OCI-M1 (cell line): ENCODE data around the gene BEND5.

ENCODE experiments used
- DNase-seq: peaks from one replicate; lab custom pipeline; 2025; lab: John Stamatoyannopoulos, UW

The BEND5 gene

DNA sequence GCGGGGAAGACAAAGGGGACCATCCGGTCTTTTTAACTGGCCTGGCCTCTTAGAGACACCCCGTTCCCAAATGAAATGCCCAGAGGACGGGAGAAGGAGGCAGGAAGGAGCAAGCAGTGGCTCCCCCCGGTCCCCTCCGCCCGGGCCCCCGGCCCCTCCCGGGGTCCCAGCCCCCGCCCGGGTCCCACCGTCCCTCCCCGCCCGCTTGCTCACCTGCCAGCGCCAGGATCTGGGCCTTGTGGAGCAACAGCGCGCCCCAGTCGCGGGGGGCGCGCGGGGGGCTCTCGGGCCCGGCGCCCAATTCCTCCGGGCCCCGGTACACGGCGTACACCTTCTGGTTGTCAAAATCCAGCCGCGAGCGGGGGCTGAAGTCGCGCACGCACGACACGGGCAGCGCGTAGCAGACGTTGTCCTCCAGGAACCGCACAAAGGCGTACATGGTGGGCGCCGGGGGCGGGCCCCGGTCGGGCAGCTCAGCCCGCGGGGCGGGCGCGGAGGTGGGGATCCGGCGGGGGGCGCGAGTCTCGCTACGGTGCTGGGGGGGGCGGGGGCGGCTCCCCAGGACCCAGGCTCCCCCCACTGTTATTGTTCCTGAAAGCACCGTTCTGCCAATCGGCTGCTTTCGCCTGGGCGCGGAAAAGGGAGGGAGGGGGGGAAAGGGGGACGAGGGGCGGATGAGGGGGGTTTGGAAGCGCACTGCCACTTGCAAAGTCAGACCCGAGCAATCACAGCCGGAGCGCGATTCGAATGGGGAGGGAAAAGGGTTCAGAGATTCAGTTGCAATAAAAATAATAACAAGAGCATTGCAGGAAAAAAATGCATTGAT lies at the start of gene BEND5:
Gene BEND5 (minus strand): TSS at position 499 of the 826 bp plus-strand sequence. CDS start 60 bp downstream, at position 439.
- DNase-seq = no peak

- DNase-seq = no peak
These were observed 46.5 kb upstream of the BEND5 start for GRCh38 chr1:48823168-48823567.

DNA sequence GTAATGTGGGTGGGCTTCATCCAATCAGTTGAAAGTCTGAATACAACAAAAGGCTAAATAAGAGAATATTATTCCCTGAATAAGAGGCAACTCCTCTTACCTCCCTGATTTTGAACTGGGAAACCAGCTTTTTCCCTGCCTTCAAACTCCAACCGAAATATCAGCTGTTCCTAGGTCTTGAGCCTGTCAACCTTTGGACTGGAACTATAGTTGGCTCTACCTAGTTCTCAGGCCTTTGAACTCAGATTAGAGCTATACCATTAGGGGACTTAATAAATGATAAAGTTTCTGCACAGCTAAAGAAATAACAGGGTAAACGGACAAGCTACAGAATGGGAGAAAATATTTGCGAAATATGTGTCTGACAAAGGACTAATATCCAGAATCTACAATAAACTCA lies 43.8 kb upstream of the BEND5 start:
- no peak for DNase-seq

DNA sequence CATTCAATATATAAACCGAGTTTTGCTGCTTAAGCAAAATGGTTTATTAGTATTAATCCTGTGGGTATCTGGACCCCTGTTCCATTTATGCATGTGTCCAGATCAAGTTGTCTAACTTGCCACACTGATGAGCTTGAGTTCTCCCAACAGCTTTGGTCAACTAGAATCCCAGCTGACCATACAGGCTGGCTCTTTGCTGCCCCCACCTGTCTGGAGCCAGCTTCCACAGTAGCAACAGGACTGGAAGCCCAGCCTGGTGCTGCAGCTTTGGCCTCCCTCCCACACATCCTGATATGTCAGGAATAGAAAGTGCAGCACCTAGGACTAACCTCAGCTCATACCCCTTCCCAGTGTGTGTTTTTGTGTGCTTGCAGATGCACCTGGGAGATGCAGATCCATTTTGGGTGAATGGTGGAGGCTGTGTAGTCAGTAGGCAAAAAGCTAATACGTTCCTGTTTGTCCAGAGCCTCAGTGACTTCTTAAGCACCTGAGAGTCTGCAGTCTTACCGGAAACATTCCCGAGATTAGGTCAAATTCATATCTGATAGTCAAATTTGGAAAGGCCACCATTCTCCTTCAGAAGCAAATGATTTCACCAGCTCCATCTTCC lies 40.9 kb upstream of the BEND5 start:
- peak; percentile 52 for DNase-seq

DNA sequence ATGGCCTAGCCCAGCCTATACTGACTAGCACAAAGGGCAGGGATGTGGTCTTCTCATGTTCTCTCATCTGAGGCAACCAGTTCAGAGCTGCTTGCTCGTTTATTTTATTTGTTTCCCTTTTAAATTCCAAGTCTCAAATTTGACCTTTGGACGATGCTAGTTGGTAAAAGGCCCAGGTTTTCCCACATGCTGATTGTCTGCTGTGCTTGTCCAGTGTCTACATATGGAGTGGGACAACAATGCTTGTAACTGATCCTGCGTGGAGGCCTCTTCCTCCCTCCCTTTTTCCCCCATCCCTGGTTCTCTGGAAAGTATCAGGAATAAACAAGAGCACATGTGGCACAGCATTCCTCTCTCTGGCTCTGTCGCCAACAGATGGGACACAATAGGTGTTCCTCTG lies 34.0 kb upstream of the BEND5 start:
- no peak for DNase-seq

- no peak for DNase-seq
These were observed 31.8 kb upstream of the BEND5 start for GRCh38 chr1:48808496-48808895.

- no peak for DNase-seq
These were observed 31.0 kb upstream of the BEND5 start for GRCh38 chr1:48807554-48808260.

DNA sequence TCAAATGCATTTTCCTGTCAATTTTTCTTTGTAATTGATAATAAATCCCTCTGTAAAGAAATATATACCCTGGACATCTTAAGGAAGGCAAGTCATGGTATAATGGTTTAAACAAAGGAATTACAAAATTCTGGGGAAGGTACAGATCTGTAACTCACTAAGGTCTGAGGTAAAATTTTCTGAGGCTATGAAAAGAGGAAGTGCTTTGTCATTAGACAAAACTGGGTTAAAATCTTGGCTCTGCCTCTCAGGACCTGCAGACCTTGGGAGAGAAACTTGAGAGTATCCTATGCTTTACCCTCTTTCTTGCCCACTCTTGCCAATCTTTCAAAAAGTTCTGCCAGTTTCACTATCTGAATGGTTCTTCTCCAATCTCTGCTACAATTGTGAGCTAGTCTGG lies 26.8 kb upstream of the BEND5 start:
- peak; percentile 16 for DNase-seq

DNA sequence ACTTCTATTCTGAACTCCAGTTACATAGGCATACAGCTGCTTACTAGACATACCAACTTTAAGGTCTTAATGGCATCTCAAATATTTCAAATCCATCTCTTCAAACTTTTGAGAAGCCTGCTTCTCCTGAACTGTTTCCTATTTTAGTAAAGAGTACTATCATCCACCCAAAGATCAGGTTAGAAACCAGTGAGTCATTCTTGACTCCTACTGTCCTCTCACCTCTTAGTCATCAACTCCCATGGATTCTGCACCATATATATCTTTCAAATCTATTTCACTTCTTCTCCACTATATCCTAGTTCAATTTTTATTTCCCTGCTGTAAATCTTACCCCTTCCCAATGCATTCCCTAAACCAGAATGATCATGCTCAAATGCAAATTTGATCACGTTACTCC lies 18.1 kb upstream of the BEND5 start:
- DNase-seq = no peak

DNA sequence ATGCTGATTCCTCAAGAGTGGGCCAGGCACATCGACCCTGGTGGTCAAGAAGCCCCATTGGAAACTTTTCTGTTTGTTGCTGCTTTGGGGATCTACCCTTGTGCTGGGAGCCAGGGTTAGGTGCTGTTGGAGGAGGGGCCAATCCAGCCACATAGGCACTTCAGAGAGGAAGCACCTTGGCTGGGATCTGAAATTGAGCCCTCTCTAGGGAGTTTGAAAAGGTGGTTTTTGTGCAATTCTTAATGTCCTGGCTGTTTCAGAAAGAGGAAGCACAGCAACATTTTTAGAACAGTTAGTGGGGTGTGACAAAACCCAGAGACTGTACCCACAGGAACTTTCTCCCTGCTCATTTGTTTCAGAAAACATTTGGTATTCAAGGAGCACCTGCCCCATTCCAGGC lies 17.2 kb upstream of the BEND5 start:
- no peak for DNase-seq

GRCh38 chr1:48792961-48793360 lies 16.3 kb upstream of the BEND5 start:
- no peak for DNase-seq

- DNase-seq = no peak
These were observed 13.7 kb upstream of the BEND5 start for GRCh38 chr1:48790397-48790796.

DNA sequence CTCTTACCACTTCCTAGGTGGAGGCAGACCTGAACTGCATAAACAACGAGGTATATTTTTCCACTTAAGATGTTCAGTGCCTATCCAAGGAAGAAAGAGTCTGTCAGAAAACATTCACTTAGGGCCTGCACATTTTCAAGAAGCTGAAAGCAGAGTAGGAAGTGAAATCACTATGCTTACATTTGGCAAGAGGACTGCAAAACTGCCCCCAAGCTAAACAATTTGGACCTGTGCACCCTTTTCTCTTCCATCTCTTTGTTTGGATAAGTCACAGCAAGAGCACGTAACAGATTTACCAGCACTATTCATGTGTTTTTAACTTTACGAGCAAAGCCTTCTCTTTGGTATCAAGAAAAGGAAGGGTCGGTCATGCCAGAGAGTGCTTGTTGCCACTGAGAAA lies 13.2 kb upstream of the BEND5 start:
- DNase-seq = no peak

- no peak for DNase-seq
These were observed 9.2 kb upstream of the BEND5 start for GRCh38 chr1:48785869-48786268.

GRCh38 chr1:48784301-48784700 lies 7.6 kb upstream of the BEND5 start:
- DNase-seq = no peak

- peak; percentile 1 for DNase-seq
These were observed 666 bp upstream of the BEND5 start for GRCh38 chr1:48777219-48777895.

- no peak for DNase-seq
These were observed 779 bp downstream of the BEND5 start for GRCh38 chr1:48775831-48776392.

DNA sequence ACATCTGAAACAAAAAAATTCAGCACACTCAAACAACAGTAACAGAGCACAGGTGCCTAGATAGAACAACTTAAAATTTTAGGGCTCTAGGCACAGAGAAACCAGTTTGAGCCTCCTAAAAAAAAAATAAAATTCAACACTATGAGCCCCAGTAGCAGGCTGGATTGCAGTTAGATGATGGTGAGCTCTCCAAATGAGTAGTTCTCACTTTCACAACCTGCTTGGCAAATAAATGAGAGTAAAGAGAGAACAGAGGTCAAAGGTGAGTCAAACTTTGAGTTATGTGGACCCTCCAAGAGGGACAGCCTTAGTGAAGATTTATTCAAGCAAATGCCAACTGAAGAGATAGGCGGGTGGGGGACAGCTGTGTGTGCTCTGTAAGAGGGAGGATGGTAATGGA lies 3.6 kb downstream of the BEND5 start:
- no peak for DNase-seq

- DNase-seq = no peak
These were observed 4.5 kb downstream of the BEND5 start for GRCh38 chr1:48772211-48772610.

- no peak for DNase-seq
These were observed 5.1 kb downstream of the BEND5 start for GRCh38 chr1:48771561-48771960.

DNA sequence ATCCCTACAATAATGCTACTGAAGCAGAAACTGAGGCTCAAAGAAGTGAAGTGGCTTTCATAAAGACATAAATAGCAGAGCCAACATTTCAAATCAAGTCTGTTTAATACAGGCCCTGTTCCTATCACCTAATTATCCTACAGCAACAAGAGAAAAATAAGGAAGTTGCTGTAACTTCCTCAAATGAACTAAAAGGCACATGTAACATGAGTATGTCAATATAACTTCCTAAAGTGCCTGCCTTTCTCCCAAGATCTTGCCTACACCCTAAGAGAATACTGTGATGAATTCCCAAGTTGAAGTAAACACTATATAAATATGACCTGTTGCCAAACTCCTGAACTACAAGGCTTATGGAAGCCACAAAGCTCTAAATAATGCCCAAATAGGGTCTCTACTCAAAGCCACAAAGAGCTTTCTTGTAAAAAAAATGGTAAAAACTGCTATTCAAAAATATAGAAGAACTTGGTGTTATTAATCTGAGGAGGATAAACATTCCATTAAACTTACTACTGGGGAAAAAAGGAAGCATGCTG lies 8.6 kb downstream of the BEND5 start:
- peak; percentile 38 for DNase-seq

- no peak for DNase-seq
These were observed 11.4 kb downstream of the BEND5 start for GRCh38 chr1:48765335-48765734.
